ENCODE data around the gene CHRNB1.

GRCh38 chr17:7423679-7424078 is 21.2 kb upstream of the CHRNB1 start:
- no peak for TF ChIP-seq CTCF (IDR thresholded peaks at IDR 0.05)
- no peak for TF ChIP-seq POLR2A (IDR thresholded peaks at IDR 0.05)

Data from heart left ventricle (tissue), 13 donors.